HepG2 (cell line): ENCODE data around the gene CATSPERE. TPM values are rescaled to one million over a fixed set of nuclear protein-coding genes. Genes with fewer than 3 reads are reported as not detected.
A peak's percentile ranks its signal among the peaks of the same experiment; 100 is the strongest.

ENCODE experiments used
- ATAC-seq: fragments of 200-7000 bp; cut with Tn5 transposase; 3 replicates; pipeline ENCODE4 v1.9.1; 2020; ENCODE audit warnings: mild to moderate bottlenecking, moderate library complexity
- BruUV-seq: library from RNA; stranded (reverse); fragments of 400-500 nt; replicated peaks from 2 replicates; lab custom pipeline; 2021; lab: Mats Ljungman, UMichigan
- CTCF ChIA-PET: fragments of 300-600 bp; formaldehyde crosslinking; extraction: SDS; loops from one replicate; lab custom pipeline; 2021; ENCODE audit warnings: low total read pairs, inconsistent platforms, low intra/inter-chr PET ratio; lab: Yijun Ruan, JAX
- POLR2A ChIA-PET: fragments of 350-600 bp; sonication (Branson Sonifier 250); formaldehyde crosslinking; loops from one replicate; lab custom pipeline; 2020; ENCODE audit warnings: antibody characterized with exemption, inconsistent platforms; lab: Yijun Ruan, JAX
- DNase-seq: peaks from one replicate; pipeline ENCODE4 v3.0.0-alpha.2; 2015; ENCODE audit warnings: low spot score
- FAIRE-seq: peaks from 3 replicates; lab custom pipeline; 2011; peaks lifted over from hg19 to GRCh38; lab: Jason Lieb, UNC
- H2AFZ ChIP-seq: one replicate; pipeline ENCODE4 v1.6.1; 2011; ENCODE audit warnings: low read length, inconsistent platforms
- H3K27ac ChIP-seq: fragments of 300-600 bp; 3 replicates; pipeline ENCODE4 v1.8.0; 2011; ENCODE audit warnings: mixed run types, mild to moderate bottlenecking, mixed read lengths, low read length, inconsistent platforms; ENCODE audit not compliant: insufficient read depth; ENCODE audit errors: extremely low read length
- H3K27me3 ChIP-seq, 2 experiments: fragments of 200-600 bp in 1 of 2; 2 replicates in 1 of 2; 3 replicates in 1 of 2; pipeline versions ENCODE4 v1.6.0 to v1.8.0; 2011; ENCODE audit warnings: low read length in 2 of 2, mild to moderate bottlenecking in 2 of 2, moderate library complexity in 2 of 2, inconsistent platforms in 1 of 2; ENCODE audit not compliant: insufficient read depth in 2 of 2, control insufficient read depth in 1 of 2
- H3K36me3 ChIP-seq, 2 experiments: fragments of 200-600 bp in 1 of 2; replicated peaks in 1 of 2; 2 replicates in 1 of 2; 3 replicates in 1 of 2; pipeline versions ENCODE4 v1.5.1 to v1.8.0; 2011; ENCODE audit warnings: low read length in 2 of 2, inconsistent platforms in 1 of 2; ENCODE audit not compliant: insufficient read depth in 2 of 2, control insufficient read depth in 1 of 2
- H3K4me1 ChIP-seq: 2 replicates; pipeline ENCODE4 v1.5.1; 2012; ENCODE audit warnings: low read length, inconsistent platforms; ENCODE audit not compliant: insufficient read depth
- H3K4me2 ChIP-seq: 2 replicates; pipeline ENCODE4 v1.6.0; 2011; ENCODE audit warnings: low read depth, low read length, inconsistent platforms
- H3K4me3 ChIP-seq, 3 experiments: fragments of 200-600 bp in 1 of 3; sonication (generic), shearing (Covaris generic) in 1 of 3; replicated peaks in 1 of 3; 2 replicates each; pipeline ENCODE4 v1.5.1; 2011 to 2016; ENCODE audit warnings: low read length in 3 of 3, inconsistent platforms in 2 of 3, low read depth in 2 of 3, mild to moderate bottlenecking in 2 of 3, control low read depth in 1 of 3, mixed read lengths in 1 of 3; ENCODE audit not compliant: insufficient read depth in 1 of 3
- H3K79me2 ChIP-seq: one replicate; pipeline ENCODE4 v1.6.1; 2011; ENCODE audit warnings: low read length, inconsistent platforms; ENCODE audit not compliant: insufficient read depth
- H3K9ac ChIP-seq: 2 replicates; pipeline ENCODE4 v1.6.0; 2011; ENCODE audit warnings: mild to moderate bottlenecking, low read depth, low read length, inconsistent platforms; ENCODE audit not compliant: insufficient read depth
- H3K9me3 ChIP-seq: 2 replicates; pipeline ENCODE4 v1.5.1; 2012; ENCODE audit warnings: mild to moderate bottlenecking, low read length
- H4K20me1 ChIP-seq: 2 replicates; pipeline ENCODE4 v1.6.0; 2011; ENCODE audit warnings: inconsistent platforms, mild to moderate bottlenecking, low read length, moderate library complexity; ENCODE audit not compliant: insufficient read depth
- JDP2 ChIP-seq: sonication (generic); formaldehyde crosslinking; IDR thresholded peaks from 2 replicates; pipeline ENCODE4 v1.8.1; 2022; ENCODE audit warnings: missing genetic modification reagents, borderline replicate concordance
- MAFK ChIP-seq, 2 experiments: IDR thresholded peaks in 1 of 2; conservative IDR thresholded peaks in 1 of 2; 2 replicates each; pipeline ENCODE4 v1.6.1; 2011; ENCODE audit warnings: improper control_type of control experiment in 2 of 2, low read length in 2 of 2
- SOX13 ChIP-seq, 3 experiments: fragments of 450-650 bp in 1 of 3; sonication (generic) in 1 of 3; formaldehyde crosslinking in 1 of 3; IDR thresholded peaks in 2 of 3; conservative IDR thresholded peaks in 1 of 3; 2 replicates each; pipeline versions ENCODE4 v1.5.0 to v1.6.1; 2016 to 2020; ENCODE audit warnings: antibody characterized with exemption in 1 of 3, mild to moderate bottlenecking in 1 of 3, missing compliant biosample characterization in 1 of 3, missing genetic modification reagents in 1 of 3, moderate library complexity in 1 of 3
- SRY ChIP-seq: sonication (generic); formaldehyde crosslinking; IDR thresholded peaks from 2 replicates; pipeline ENCODE4 v1.8.0; 2022; ENCODE audit warnings: mild to moderate bottlenecking, missing genetic modification reagents
- ZKSCAN1 ChIP-seq: fragments of 150-350 bp; IDR thresholded peaks from 2 replicates; pipeline ENCODE4 v1.6.1; 2014; ENCODE audit warnings: low read length
- ZNF451 ChIP-seq: sonication (generic); formaldehyde crosslinking; IDR thresholded peaks from 2 replicates; pipeline ENCODE4 v1.5.0; 2020; ENCODE audit warnings: mild to moderate bottlenecking, missing genetic modification reagents
- WGBS: methylation state at CpG from one replicate; pipeline ENCODE4 v1.1.6; 2017; ENCODE audit warnings: low lambda C conversion rate; 5-methylcytosine and 5-hydroxymethylcytosine counted together
- in situ Hi-C: cut with HindIII; loops from 2 replicates; pipeline ENCODE4 v1.10.0; 2017; ENCODE audit warnings: low pct_unique_long_range_greater_than_20kb; ENCODE audit not compliant: extremely low pct_ligation_motif_present
- intact Hi-C: fragments of 100-400 bp; cut with micrococcal nuclease; formaldehyde crosslinking; loops from one replicate; pipeline ENCODE4 v1.10.0; 2022; ENCODE audit not compliant: unreplicated experiment
- polyA plus RNA-seq, 8 experiments: library from polyadenylated mRNA; depleted of rRNA in 3 of 8; stranded (reverse) in 7 of 8; unstranded in 1 of 8; fragments of >200 nt; fragmentation: Illumina TruSeq in 4 of 8; extraction: Trizol in 4 of 8; gene quantifications; 2 replicates each; pipeline versions ENCODE4 v1.2.1 to v1.2.3, GENCODE V29; 2011 to 2016; ENCODE audit warnings: low read depth in 4 of 8, missing spikeins in 1 of 8, mixed read lengths in 1 of 8; ENCODE audit not compliant: insufficient read depth in 1 of 8
- total RNA-seq, 5 experiments: library from RNA; depleted of rRNA; stranded (reverse); fragments of >200 nt; fragmentation: Illumina TruSeq; extraction: Trizol; gene quantifications; 2 replicates each; pipeline ENCODE4 v1.2.3, GENCODE V29; 2016; ENCODE audit warnings: low read depth in 1 of 5
- TF ChIP-seq, protein P1 (sequence below): IDR thresholded peaks from 2 replicates; pipeline ENCODE4 v1.6.1; 2018; ENCODE audit warnings: missing genetic modification reagents
- TF ChIP-seq, protein P2 (sequence below): IDR thresholded peaks from 2 replicates; pipeline ENCODE4 v1.6.1; 2016; ENCODE audit warnings: mild to moderate bottlenecking

Gene CATSPERE
- total and polyA plus RNA-seq, 2 of the 13 experiments (the other 11 are each of a cell fraction or from before 2014, with no cell fraction given) = 0.34 to 0.51 TPM

DNA sequence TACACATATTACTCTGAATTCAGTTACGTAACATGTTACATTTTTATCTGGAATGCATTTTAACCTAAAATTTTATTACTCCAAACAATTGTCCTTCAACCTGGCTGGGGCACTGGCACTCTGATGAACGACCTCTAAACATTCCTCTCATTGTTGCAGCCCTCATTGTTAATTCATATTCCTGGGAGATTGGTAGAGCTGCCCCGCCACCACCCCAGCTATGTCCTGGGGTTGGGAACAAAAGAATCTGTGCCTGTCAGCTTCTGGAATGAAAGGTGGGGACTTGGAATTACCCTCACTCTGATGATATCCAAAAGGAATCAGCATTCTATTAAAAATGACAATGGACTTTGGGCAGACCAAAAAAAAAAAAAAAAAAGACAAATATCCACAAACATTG is 153.8 kb downstream of the CATSPERE start:
- ChIA-PET CTCF (no interaction called here), POLR2A (no interaction called here)
- TF ChIP-seq SRY (CRISPR knock-in tag) (no peak), JDP2 (CRISPR knock-in tag) (no peak)
- TF ChIP-seq, protein P1, sequence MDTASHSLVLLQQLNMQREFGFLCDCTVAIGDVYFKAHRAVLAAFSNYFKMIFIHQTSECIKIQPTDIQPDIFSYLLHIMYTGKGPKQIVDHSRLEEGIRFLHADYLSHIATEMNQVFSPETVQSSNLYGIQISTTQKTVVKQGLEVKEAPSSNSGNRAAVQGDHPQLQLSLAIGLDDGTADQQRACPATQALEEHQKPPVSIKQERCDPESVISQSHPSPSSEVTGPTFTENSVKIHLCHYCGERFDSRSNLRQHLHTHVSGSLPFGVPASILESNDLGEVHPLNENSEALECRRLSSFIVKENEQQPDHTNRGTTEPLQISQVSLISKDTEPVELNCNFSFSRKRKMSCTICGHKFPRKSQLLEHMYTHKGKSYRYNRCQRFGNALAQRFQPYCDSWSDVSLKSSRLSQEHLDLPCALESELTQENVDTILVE (CRISPR knock-in tag) = no peak
- 54% methylated on average over 3 of the region's 3 CpGs for WGBS
- in situ Hi-C loops = loop anchor here (25.0 kb wide), 1 partner anchor 422 kb away; no protein-coding TSS in a partner anchor
- Histone ChIP-seq H3K4me1 (no peaks in the 10 kb centered on the region), H3K27me3 (peaks cover 0 to 9% of the 10 kb centered on the region in 2 experiments; a peak in 1 of 5 replicates), H3K9ac (no peak overlapping the region), H3K27ac (no peak overlapping the region), H3K4me2 (no peak overlapping the region), H3K79me2 (no peaks in the 10 kb centered on the region), H3K4me3 (no peak overlapping the region), H4K20me1 (no peaks in the 10 kb centered on the region), H3K9me3 (no peaks in the 10 kb centered on the region), H2AFZ (no peak overlapping the region), H3K36me3 (no peaks in the 10 kb centered on the region)
- FAIRE-seq (no peak), ATAC-seq (no peak), DNase-seq (no peak)
- intact Hi-C loops = no loop called here
- BruUV-seq = no TSS peak

GRCh38 chr1:244615301-244615700 is 154.2 kb downstream of the CATSPERE start:
- ATAC-seq (no peak), FAIRE-seq (no peak), DNase-seq (no peak)
- H3K9ac ChIP-seq = no peak overlapping the region
- H3K9me3 ChIP-seq = no peaks in the 10 kb centered on the region
- no peak overlapping the region for H3K4me3 ChIP-seq
- ChIA-PET POLR2A (no interaction called here), CTCF (no interaction called here)
- intact Hi-C loops (no loop called here), in situ Hi-C loops (loop anchor here (25.0 kb wide), 1 partner anchor 422 kb away; no protein-coding TSS in a partner anchor)
- H3K79me2 ChIP-seq = no peaks in the 10 kb centered on the region
- no peak overlapping the region for H3K4me2 ChIP-seq
- H3K27me3 ChIP-seq = peaks cover 0 to 9% of the 10 kb centered on the region in 2 experiments; a peak in 1 of 5 replicates
- TF ChIP-seq ZKSCAN1 (no peak), MAFK (conservative IDR thresholded peaks at IDR 0.05 in 1 of 2, IDR thresholded peaks at IDR 0.05 in 1 of 2; ENCODE audit: low read length in 2 of 2) (peak in 1 of 2 experiments; percentile 1; a peak in 1 of 4 replicates), ZNF451 (CRISPR knock-in tag) (no peak), SOX13 (IDR thresholded peaks at IDR 0.05) (no peak), SOX13 (CRISPR knock-in tag; conservative IDR thresholded peaks at IDR 0.05 in 1 of 2, IDR thresholded peaks at IDR 0.05 in 1 of 2) (peak in 1 of 2 experiments; percentile 8; a peak in 1 of 4 replicates)
- TF ChIP-seq, protein P2, sequence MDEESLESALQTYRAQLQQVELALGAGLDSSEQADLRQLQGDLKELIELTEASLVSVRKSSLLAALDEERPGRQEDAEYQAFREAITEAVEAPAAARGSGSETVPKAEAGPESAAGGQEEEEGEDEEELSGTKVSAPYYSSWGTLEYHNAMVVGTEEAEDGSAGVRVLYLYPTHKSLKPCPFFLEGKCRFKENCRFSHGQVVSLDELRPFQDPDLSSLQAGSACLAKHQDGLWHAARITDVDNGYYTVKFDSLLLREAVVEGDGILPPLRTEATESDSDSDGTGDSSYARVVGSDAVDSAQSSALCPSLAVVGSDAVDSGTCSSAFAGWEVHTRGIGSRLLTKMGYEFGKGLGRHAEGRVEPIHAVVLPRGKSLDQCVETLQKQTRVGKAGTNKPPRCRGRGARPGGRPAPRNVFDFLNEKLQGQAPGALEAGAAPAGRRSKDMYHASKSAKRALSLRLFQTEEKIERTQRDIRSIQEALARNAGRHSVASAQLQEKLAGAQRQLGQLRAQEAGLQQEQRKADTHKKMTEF (CRISPR knock-in tag) = no peak
- H4K20me1 ChIP-seq = no peaks in the 10 kb centered on the region
- 44% methylated on average over 6 of the region's 6 CpGs for WGBS
- H2AFZ ChIP-seq = no peak overlapping the region
- no TSS peak for BruUV-seq
- no peaks in the 10 kb centered on the region for H3K36me3 ChIP-seq
- no peak overlapping the region for H3K27ac ChIP-seq
- H3K4me1 ChIP-seq = no peaks in the 10 kb centered on the region
